CD14-positive monocyte (primary cell): ENCODE results near the gene KIAA1614. TPM values are rescaled to one million over a fixed set of nuclear protein-coding genes. Genes with fewer than 3 reads are reported as not detected.

Experiments
- DNase-seq, 3 donors: peaks; one replicate each; pipeline ENCODE4 v3.0.0-alpha.2; 2011 to 2022
- H2AFZ ChIP-seq: 2 replicates; pipeline ENCODE4 v1.6.0; 2012; ENCODE audit warnings: mild to moderate bottlenecking, low read depth, low read length, inconsistent platforms; ENCODE audit not compliant: insufficient read depth, poor library complexity, severe bottlenecking
- H3K27ac ChIP-seq, 2 donors: 1 replicate in 1 of 2; 2 replicates in 1 of 2; pipeline ENCODE4 v1.5.1; 2012 to 2013; ENCODE audit warnings: low read length in 2 of 2, control low read depth in 1 of 2, inconsistent platforms in 1 of 2, low read depth in 1 of 2, mild to moderate bottlenecking in 1 of 2
- H3K27me3 ChIP-seq, 2 donors: one replicate each; pipeline versions ENCODE4 v1.6.0 to v1.6.1; 2011 to 2013; ENCODE audit warnings: low read length in 2 of 2; ENCODE audit not compliant: control insufficient read depth in 2 of 2, insufficient read depth in 2 of 2
- H3K36me3 ChIP-seq, 2 donors: replicated peaks in 1 of 2; 1 replicate in 1 of 2; 2 replicates in 1 of 2; pipeline versions ENCODE4 v1.5.1 to v1.6.1; 2012 to 2013; ENCODE audit warnings: low read length in 2 of 2, control low read depth in 1 of 2, inconsistent platforms in 1 of 2, mild to moderate bottlenecking in 1 of 2; ENCODE audit not compliant: insufficient read depth in 2 of 2, control insufficient read depth in 1 of 2
- H3K4me1 ChIP-seq, 2 donors: 1 replicate in 1 of 2; 2 replicates in 1 of 2; pipeline versions ENCODE4 v1.5.1 to v1.6.1; 2012 to 2013; ENCODE audit warnings: low read length in 2 of 2, control low read depth in 1 of 2, inconsistent platforms in 1 of 2, mild to moderate bottlenecking in 1 of 2, moderate library complexity in 1 of 2; ENCODE audit not compliant: insufficient read depth in 2 of 2, control insufficient read depth in 1 of 2
- H3K4me2 ChIP-seq: replicated peaks from 2 replicates; pipeline ENCODE3; 2012; ENCODE audit warnings: low read length, moderate library complexity, mild to moderate bottlenecking; ENCODE audit not compliant: poor library complexity, severe bottlenecking; ENCODE audit errors: extremely low read depth
- H3K4me3 ChIP-seq, 3 experiments: fragments of 200-600 bp in 1 of 3; sonication (generic) in 1 of 3; replicated peaks in 1 of 3; 1 replicate in 2 of 3; 2 replicates in 1 of 3; pipeline ENCODE4 v1.5.1; 2011 to 2013; ENCODE audit warnings: low read length in 3 of 3, mild to moderate bottlenecking in 3 of 3, control low read depth in 2 of 3, low read depth in 2 of 3, inconsistent platforms in 1 of 3, moderate library complexity in 1 of 3
- H3K79me2 ChIP-seq: 2 replicates; pipeline ENCODE4 v1.6.0; 2012; ENCODE audit warnings: mild to moderate bottlenecking, control low read depth, inconsistent platforms, low read length, moderate library complexity; ENCODE audit not compliant: insufficient read depth
- H3K9ac ChIP-seq: 2 replicates; pipeline ENCODE4 v1.6.0; 2017; ENCODE audit warnings: low read length, mild to moderate bottlenecking; ENCODE audit not compliant: insufficient read depth, poor library complexity, severe bottlenecking
- H3K9me3 ChIP-seq, 2 donors: replicated peaks in 1 of 2; 1 replicate in 1 of 2; 2 replicates in 1 of 2; pipeline versions ENCODE4 v1.5.1 to v1.6.1; 2012 to 2013; ENCODE audit warnings: low read length in 2 of 2, control low read depth in 1 of 2; ENCODE audit not compliant: control insufficient read depth in 1 of 2, insufficient read depth in 1 of 2
- H4K20me1 ChIP-seq: 2 replicates; pipeline ENCODE4 v1.6.0; 2012; ENCODE audit warnings: mild to moderate bottlenecking, low read length, control low read depth, moderate library complexity; ENCODE audit not compliant: insufficient read depth
- H3K27ac Mint-ChIP-seq, 7 donors: one replicate each; pipeline ENCODE4 v1.8.0; 2020; ENCODE audit warnings: mild to moderate bottlenecking in 7 of 7, mixed read lengths in 7 of 7, moderate library complexity in 6 of 7, inconsistent platforms in 2 of 7
- H3K27me3 Mint-ChIP-seq, 3 donors: one replicate each; pipeline ENCODE4 v1.8.0; 2021 to 2022; ENCODE audit warnings: low read depth in 3 of 3, mild to moderate bottlenecking in 3 of 3, mixed read lengths in 3 of 3, moderate library complexity in 3 of 3, inconsistent platforms in 1 of 3
- H3K36me3 Mint-ChIP-seq, 2 donors: one replicate each; pipeline ENCODE4 v1.8.0; 2020; ENCODE audit warnings: mixed read lengths in 2 of 2, inconsistent platforms in 1 of 2, mild to moderate bottlenecking in 1 of 2
- H3K4me1 Mint-ChIP-seq: one replicate; pipeline ENCODE4 v1.8.0; 2020; ENCODE audit warnings: mild to moderate bottlenecking, mixed read lengths
- H3K4me3 Mint-ChIP-seq, 2 donors: one replicate each; pipeline ENCODE4 v1.8.0; 2020; ENCODE audit warnings: mild to moderate bottlenecking in 2 of 2, mixed read lengths in 2 of 2, moderate library complexity in 1 of 2
- H3K9me3 Mint-ChIP-seq, 7 donors: one replicate each; pipeline ENCODE4 v1.8.0; 2020 to 2022; ENCODE audit warnings: mixed read lengths in 7 of 7, mild to moderate bottlenecking in 6 of 7, moderate library complexity in 6 of 7, inconsistent platforms in 2 of 7
- WGBS: methylation state at CpG from one replicate; pipeline ENCODE4 v1.1.5; 2013; ENCODE audit warnings: missing lambda C conversion rate; ENCODE audit not compliant: insufficient coverage; 5-methylcytosine and 5-hydroxymethylcytosine counted together
- intact Hi-C, 2 donors: fragments of 100-400 bp; cut with micrococcal nuclease; formaldehyde crosslinking; loops; one replicate each; pipeline versions ENCODE4 v1.15.0 to v1.15.1; 2023
- polyA plus RNA-seq, 3 donors: library from polyadenylated mRNA; depleted of rRNA in 1 of 3; unstranded in 2 of 3; stranded (reverse) in 1 of 3; fragments of 300-500 nt in 2 of 3; fragments of >200 nt in 1 of 3; fragmentation: Illumina TruSeq in 2 of 3; gene quantifications; 1 replicate in 2 of 3; 2 replicates in 1 of 3; pipeline ENCODE4 v1.2.3, GENCODE V29; 2012 to 2021
- TF ChIP-seq, protein P1 (sequence below): fragments of 200-600 bp; IDR thresholded peaks from one replicate; pipeline ENCODE4 v1.8.0; 2022; ENCODE audit warnings: antibody characterized with exemption, mild to moderate bottlenecking

The KIAA1614 gene
- polyA plus RNA-seq, 3 donors = 0.08 TPM; not detected in 2

DNA sequence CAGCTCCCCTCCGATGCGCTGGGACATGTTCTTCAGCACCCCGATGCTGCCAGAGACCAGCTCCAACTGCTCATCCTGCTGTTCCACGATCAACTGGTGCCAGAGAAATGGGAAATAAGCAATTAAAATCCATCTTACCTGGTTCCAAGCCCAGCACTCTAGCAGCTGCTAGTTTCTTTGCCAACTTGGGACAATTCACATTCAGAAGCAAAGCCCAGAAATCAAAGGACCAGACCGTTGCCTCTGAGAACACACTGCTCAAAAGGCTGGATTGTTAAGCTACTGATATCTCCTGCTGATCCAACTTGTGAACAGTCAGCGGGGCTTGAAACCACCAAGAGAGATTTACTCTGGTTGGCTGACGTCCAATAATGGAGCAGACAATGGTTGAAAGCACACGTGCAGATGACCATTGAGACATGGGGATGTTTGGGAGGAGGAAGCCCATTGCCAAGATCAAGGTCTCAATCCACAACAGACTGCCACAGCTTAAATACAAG, 75.6 kb downstream of the KIAA1614 start:
- Histone ChIP-seq H3K4me2 (no peak overlapping the region), H3K4me3 (no peak overlapping the region), H3K9me3 (no peaks in the 10 kb centered on the region), H3K79me2 (no peaks in the 10 kb centered on the region), H3K9ac (no peak overlapping the region), H3K4me1 (no peaks in the 10 kb centered on the region), H4K20me1 (peaks cover 67% of the 10 kb centered on the region), H3K27ac (no peak overlapping the region), H3K36me3 (peaks cover 86 to 99% of the 10 kb centered on the region in 2 donors), H2AFZ (no peak overlapping the region), H3K27me3 (no peaks in the 10 kb centered on the region)
- Mint-ChIP-seq H3K9me3 (peaks cover 0 to 3% (median 0%) of the 10 kb centered on the region in 7 donors), H3K27ac (peak overlapping the region in 2 of 7 donors; percentile 42 to 81), H3K36me3 (peaks cover 92 to 98% of the 10 kb centered on the region in 2 donors), H3K4me1 (no peaks in the 10 kb centered on the region), H3K4me3 (no peak overlapping the region), H3K27me3 (no peaks in the 10 kb centered on the region)
- 97% methylated on average over 6 of the region's 8 CpGs for WGBS
- DNase-seq = no peak
- intact Hi-C loops = no loop called here
- TF ChIP-seq, protein P1, sequence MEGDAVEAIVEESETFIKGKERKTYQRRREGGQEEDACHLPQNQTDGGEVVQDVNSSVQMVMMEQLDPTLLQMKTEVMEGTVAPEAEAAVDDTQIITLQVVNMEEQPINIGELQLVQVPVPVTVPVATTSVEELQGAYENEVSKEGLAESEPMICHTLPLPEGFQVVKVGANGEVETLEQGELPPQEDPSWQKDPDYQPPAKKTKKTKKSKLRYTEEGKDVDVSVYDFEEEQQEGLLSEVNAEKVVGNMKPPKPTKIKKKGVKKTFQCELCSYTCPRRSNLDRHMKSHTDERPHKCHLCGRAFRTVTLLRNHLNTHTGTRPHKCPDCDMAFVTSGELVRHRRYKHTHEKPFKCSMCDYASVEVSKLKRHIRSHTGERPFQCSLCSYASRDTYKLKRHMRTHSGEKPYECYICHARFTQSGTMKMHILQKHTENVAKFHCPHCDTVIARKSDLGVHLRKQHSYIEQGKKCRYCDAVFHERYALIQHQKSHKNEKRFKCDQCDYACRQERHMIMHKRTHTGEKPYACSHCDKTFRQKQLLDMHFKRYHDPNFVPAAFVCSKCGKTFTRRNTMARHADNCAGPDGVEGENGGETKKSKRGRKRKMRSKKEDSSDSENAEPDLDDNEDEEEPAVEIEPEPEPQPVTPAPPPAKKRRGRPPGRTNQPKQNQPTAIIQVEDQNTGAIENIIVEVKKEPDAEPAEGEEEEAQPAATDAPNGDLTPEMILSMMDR = no peak

DNA sequence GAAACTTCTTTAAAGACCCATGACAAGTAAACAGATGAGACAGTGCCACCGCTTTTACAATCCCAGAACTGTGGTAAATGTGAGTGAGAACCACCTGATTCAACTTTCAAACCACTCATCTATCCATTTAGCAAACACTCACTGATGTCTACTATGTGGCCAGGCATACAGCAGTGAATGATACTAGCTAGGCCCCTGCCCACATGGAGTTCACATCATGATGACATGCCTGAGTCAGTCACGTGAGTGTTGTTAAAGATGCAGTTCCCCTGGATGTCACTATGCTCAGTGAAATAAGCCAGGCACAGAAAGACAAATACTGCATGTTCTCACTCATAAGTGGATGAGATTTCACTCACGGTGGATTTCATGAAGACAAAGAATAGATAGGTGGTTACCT, 81.6 kb downstream of the KIAA1614 start:
- H3K79me2 ChIP-seq = no peaks in the 10 kb centered on the region
- TF ChIP-seq, protein P1 = no peak
- peaks cover 86% of the 10 kb centered on the region for H4K20me1 ChIP-seq
- no peak overlapping the region for H3K27ac ChIP-seq
- no peaks in the 10 kb centered on the region for H3K9me3 ChIP-seq
- H3K4me2 ChIP-seq = no peak overlapping the region
- no peaks in the 10 kb centered on the region for H3K27me3 Mint-ChIP-seq
- peaks cover 65 to 75% of the 10 kb centered on the region in 2 donors for H3K36me3 Mint-ChIP-seq
- peaks cover 68 to 95% of the 10 kb centered on the region in 2 donors for H3K36me3 ChIP-seq
- no peak overlapping the region for H3K4me3 ChIP-seq
- no peaks in the 10 kb centered on the region for H3K27me3 ChIP-seq
- H3K4me3 Mint-ChIP-seq = no peak overlapping the region
- WGBS = 90% methylated on average over 2 of the region's 3 CpGs
- intact Hi-C loops = no loop called here
- no peak overlapping the region for H3K27ac Mint-ChIP-seq
- no peaks in the 10 kb centered on the region for H3K4me1 Mint-ChIP-seq
- no peaks in the 10 kb centered on the region for H3K9me3 Mint-ChIP-seq
- H3K9ac ChIP-seq = no peak overlapping the region
- H2AFZ ChIP-seq = no peak overlapping the region
- no peaks in the 10 kb centered on the region for H3K4me1 ChIP-seq
- peak in 1 of 3 donors; percentile 26 for DNase-seq
